Measurements from ENCODE around the gene IKZF3. TPM values are rescaled to one million over a fixed set of nuclear protein-coding genes. Genes with fewer than 3 reads are reported as not detected.

IKZF3 gene
- total and polyA plus RNA-seq, 2 donors from 2014 or later = 0.09 to 10.2 TPM

GRCh38 chr17:39787041-39787440, 77.1 kb downstream of the IKZF3 start:
- Histone ChIP-seq H3K9me3 (ENCODE audit: control insufficient read depth in 2 of 3, insufficient read depth in 1 of 3, low read length in 3 of 3) (no peaks in the 10 kb centered on the region), H3K4me3 (ENCODE audit: low read length in 3 of 3) (no peak overlapping the region), H3K27ac (ENCODE audit: low read depth in 2 of 2, low read length in 2 of 2) (no peak overlapping the region), H3K27me3 (ENCODE audit: control insufficient read depth, insufficient read depth, low read length) (no peaks in the 10 kb centered on the region), H3K36me3 (ENCODE audit: control insufficient read depth in 2 of 3, insufficient read depth in 3 of 3, low read length in 3 of 3) (no peaks in the 10 kb centered on the region), H3K9ac (ENCODE audit: low read length in 3 of 3) (no peak overlapping the region), H3K4me1 (ENCODE audit: control insufficient read depth in 2 of 3, insufficient read depth in 2 of 3, low read depth in 1 of 3, low read length in 3 of 3) (no peaks in the 10 kb centered on the region)
- intact Hi-C loops (cut with DNase I) = no loop called here
- TF ChIP-seq, protein P1, sequence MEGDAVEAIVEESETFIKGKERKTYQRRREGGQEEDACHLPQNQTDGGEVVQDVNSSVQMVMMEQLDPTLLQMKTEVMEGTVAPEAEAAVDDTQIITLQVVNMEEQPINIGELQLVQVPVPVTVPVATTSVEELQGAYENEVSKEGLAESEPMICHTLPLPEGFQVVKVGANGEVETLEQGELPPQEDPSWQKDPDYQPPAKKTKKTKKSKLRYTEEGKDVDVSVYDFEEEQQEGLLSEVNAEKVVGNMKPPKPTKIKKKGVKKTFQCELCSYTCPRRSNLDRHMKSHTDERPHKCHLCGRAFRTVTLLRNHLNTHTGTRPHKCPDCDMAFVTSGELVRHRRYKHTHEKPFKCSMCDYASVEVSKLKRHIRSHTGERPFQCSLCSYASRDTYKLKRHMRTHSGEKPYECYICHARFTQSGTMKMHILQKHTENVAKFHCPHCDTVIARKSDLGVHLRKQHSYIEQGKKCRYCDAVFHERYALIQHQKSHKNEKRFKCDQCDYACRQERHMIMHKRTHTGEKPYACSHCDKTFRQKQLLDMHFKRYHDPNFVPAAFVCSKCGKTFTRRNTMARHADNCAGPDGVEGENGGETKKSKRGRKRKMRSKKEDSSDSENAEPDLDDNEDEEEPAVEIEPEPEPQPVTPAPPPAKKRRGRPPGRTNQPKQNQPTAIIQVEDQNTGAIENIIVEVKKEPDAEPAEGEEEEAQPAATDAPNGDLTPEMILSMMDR (IDR thresholded peaks at IDR 0.05; ENCODE audit: borderline replicate concordance, extremely low read depth, insufficient read depth) = no peak
- FAIRE-seq = no peak
- DNase-seq = no peak

DNA sequence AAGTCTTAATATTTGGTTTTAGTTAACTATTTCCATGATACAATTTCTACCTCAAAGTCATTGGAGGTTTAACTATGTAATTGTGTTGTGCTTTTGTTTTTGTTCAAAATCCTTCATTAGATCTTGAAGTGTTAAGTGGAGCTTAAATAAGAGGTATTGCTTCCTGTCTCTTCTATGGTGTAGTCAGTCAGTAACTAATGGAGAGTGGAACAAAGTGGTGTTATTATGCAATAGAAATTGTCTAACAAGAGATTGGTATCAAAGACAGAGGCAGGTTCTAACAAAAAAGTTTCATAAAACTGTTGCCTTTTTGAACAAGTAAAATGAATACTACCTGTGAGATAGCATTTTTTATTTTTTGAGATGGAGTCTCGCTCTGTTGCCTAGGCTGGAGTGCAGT, 81.1 kb downstream of the IKZF3 start:
- Histone ChIP-seq H3K27me3 (ENCODE audit: control insufficient read depth, insufficient read depth, low read length) (no peaks in the 10 kb centered on the region), H3K4me3 (ENCODE audit: low read length in 3 of 3) (no peak overlapping the region), H3K9ac (ENCODE audit: low read length in 3 of 3) (no peak overlapping the region), H3K9me3 (ENCODE audit: control insufficient read depth in 2 of 3, insufficient read depth in 1 of 3, low read length in 3 of 3) (no peaks in the 10 kb centered on the region), H3K4me1 (ENCODE audit: control insufficient read depth in 2 of 3, insufficient read depth in 2 of 3, low read depth in 1 of 3, low read length in 3 of 3) (no peaks in the 10 kb centered on the region), H3K36me3 (ENCODE audit: control insufficient read depth in 2 of 3, insufficient read depth in 3 of 3, low read length in 3 of 3) (no peaks in the 10 kb centered on the region), H3K27ac (ENCODE audit: low read depth in 2 of 2, low read length in 2 of 2) (no peak overlapping the region)
- intact Hi-C loops (cut with DNase I) = no loop called here
- DNase-seq = no peak
- TF ChIP-seq, protein P1 (IDR thresholded peaks at IDR 0.05; ENCODE audit: borderline replicate concordance, extremely low read depth, insufficient read depth) = no peak
- no peak for FAIRE-seq

DNA sequence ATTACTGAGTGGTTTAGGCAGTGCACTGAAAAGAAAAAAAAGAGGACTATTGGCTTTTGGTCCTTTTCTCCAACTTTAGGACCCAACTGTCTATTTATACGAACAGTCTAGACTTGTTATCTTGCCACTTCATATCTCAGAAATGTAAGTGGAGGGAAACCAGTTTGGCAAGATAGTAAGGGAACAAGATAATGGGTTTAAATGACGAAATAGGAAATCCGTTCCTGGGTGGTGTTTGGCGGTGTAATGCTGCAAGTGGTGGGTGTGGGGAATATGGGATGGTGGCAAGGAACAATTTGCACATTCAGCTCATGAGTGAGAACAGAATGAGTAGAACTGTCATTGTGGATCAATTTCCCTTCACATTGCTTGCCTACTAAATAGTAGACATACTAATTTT, 81.6 kb downstream of the IKZF3 start:
- Histone ChIP-seq H3K9me3 (ENCODE audit: control insufficient read depth in 2 of 3, insufficient read depth in 1 of 3, low read length in 3 of 3) (no peaks in the 10 kb centered on the region), H3K4me3 (ENCODE audit: low read length in 3 of 3) (no peak overlapping the region), H3K36me3 (ENCODE audit: control insufficient read depth in 2 of 3, insufficient read depth in 3 of 3, low read length in 3 of 3) (no peaks in the 10 kb centered on the region), H3K27me3 (ENCODE audit: control insufficient read depth, insufficient read depth, low read length) (no peaks in the 10 kb centered on the region), H3K4me1 (ENCODE audit: control insufficient read depth in 2 of 3, insufficient read depth in 2 of 3, low read depth in 1 of 3, low read length in 3 of 3) (no peaks in the 10 kb centered on the region), H3K27ac (ENCODE audit: low read depth in 2 of 2, low read length in 2 of 2) (no peak overlapping the region), H3K9ac (ENCODE audit: low read length in 3 of 3) (no peak overlapping the region)
- TF ChIP-seq, protein P1 (IDR thresholded peaks at IDR 0.05; ENCODE audit: borderline replicate concordance, extremely low read depth, insufficient read depth) = no peak
- FAIRE-seq (no peak), DNase-seq (no peak)
- intact Hi-C loops (cut with DNase I) = no loop called here

DNA sequence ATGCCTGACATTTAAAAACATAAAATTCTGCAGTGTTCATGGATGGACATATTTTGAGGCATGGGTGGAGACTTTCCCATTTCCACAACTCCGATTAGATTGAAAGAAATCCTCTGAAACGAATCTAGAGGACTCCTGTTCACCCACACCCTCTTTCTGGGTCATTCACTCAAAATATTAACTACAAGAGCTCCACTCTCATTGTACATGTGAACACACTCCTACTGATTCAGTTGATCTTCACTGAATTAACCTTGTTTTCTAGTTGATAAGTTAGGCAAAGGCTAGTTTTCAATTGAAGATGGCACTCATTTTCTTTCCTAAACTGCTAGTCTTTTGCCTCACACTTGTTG, 82.3 kb downstream of the IKZF3 start:
- Histone ChIP-seq H3K9me3 (ENCODE audit: control insufficient read depth in 2 of 3, insufficient read depth in 1 of 3, low read length in 3 of 3) (no peaks in the 10 kb centered on the region), H3K4me3 (ENCODE audit: low read length in 3 of 3) (no peak overlapping the region), H3K27ac (ENCODE audit: low read depth in 2 of 2, low read length in 2 of 2) (no peak overlapping the region), H3K27me3 (ENCODE audit: control insufficient read depth, insufficient read depth, low read length) (no peaks in the 10 kb centered on the region), H3K9ac (ENCODE audit: low read length in 3 of 3) (no peak overlapping the region), H3K36me3 (ENCODE audit: control insufficient read depth in 2 of 3, insufficient read depth in 3 of 3, low read length in 3 of 3) (no peaks in the 10 kb centered on the region), H3K4me1 (ENCODE audit: control insufficient read depth in 2 of 3, insufficient read depth in 2 of 3, low read depth in 1 of 3, low read length in 3 of 3) (no peaks in the 10 kb centered on the region)
- intact Hi-C loops (cut with DNase I) = no loop called here
- TF ChIP-seq, protein P1 (IDR thresholded peaks at IDR 0.05; ENCODE audit: borderline replicate concordance, extremely low read depth, insufficient read depth) = no peak
- DNase-seq (no peak), FAIRE-seq (no peak)

Measured in kidney (tissue), 14 donors.